ENCODE data around the gene CRMP1. TPM values are rescaled to one million over a fixed set of nuclear protein-coding genes. Genes with fewer than 3 reads are reported as not detected.

Gene CRMP1
- total RNA-seq, 1 donor from 2014 or later, result 15.4 TPM

DNA sequence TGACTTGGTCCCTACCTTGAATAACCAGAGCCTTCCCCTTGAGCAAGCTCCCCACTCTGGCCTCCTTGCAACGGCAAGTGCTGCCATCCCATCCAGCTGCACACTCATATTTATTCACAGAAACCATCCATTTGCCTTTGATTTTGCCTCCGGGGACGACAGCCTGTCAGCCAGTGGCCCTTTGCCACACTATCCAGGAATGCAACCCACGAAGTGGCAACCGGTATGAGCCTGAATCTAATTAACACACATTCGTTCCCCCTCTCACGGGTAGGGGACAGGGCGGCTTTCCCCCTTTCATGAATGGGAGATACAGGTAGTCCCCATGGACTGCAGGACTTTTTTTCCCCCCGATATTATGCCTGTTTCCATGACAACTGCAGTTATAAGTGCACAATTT lies 15.5 kb downstream of the CRMP1 start:
- H3K4me3 ChIP-seq (ENCODE audit: low read depth, low read length), result no peak overlapping the region
- TF ChIP-seq, protein P1, sequence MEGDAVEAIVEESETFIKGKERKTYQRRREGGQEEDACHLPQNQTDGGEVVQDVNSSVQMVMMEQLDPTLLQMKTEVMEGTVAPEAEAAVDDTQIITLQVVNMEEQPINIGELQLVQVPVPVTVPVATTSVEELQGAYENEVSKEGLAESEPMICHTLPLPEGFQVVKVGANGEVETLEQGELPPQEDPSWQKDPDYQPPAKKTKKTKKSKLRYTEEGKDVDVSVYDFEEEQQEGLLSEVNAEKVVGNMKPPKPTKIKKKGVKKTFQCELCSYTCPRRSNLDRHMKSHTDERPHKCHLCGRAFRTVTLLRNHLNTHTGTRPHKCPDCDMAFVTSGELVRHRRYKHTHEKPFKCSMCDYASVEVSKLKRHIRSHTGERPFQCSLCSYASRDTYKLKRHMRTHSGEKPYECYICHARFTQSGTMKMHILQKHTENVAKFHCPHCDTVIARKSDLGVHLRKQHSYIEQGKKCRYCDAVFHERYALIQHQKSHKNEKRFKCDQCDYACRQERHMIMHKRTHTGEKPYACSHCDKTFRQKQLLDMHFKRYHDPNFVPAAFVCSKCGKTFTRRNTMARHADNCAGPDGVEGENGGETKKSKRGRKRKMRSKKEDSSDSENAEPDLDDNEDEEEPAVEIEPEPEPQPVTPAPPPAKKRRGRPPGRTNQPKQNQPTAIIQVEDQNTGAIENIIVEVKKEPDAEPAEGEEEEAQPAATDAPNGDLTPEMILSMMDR (IDR thresholded peaks at IDR 0.05; ENCODE audit: insufficient read depth, low read length, poor library complexity, severe bottlenecking), result no peak
- no peak for DNase-seq (ENCODE audit: low read depth)
- H3K36me3 ChIP-seq (ENCODE audit: control insufficient read depth, insufficient read depth, low read length), result no peaks in the 10 kb centered on the region
- peaks cover 2% of the 10 kb centered on the region for H3K27me3 ChIP-seq (ENCODE audit: control insufficient read depth, insufficient read depth, low read length)

GRCh38 chr4:5874811-5875449 lies 18.0 kb downstream of the CRMP1 start:
- Histone ChIP-seq H3K27me3 (ENCODE audit: control insufficient read depth, insufficient read depth, low read length) (peaks cover 2% of the 10 kb centered on the region), H3K36me3 (ENCODE audit: control insufficient read depth, insufficient read depth, low read length) (no peaks in the 10 kb centered on the region), H3K4me3 (ENCODE audit: low read depth, low read length) (no peak overlapping the region)
- DNase-seq (ENCODE audit: low read depth), result no peak
- TF ChIP-seq, protein P1 (IDR thresholded peaks at IDR 0.05; ENCODE audit: insufficient read depth, low read length, poor library complexity, severe bottlenecking), result no peak

GRCh38 chr4:5870701-5871100 lies 22.2 kb downstream of the CRMP1 start:
- no peak for DNase-seq (ENCODE audit: low read depth)
- TF ChIP-seq, protein P1 (IDR thresholded peaks at IDR 0.05; ENCODE audit: insufficient read depth, low read length, poor library complexity, severe bottlenecking), result no peak
- H3K4me3 ChIP-seq (ENCODE audit: low read depth, low read length), result no peak overlapping the region
- no peaks in the 10 kb centered on the region for H3K36me3 ChIP-seq (ENCODE audit: control insufficient read depth, insufficient read depth, low read length)
- no peaks in the 10 kb centered on the region for H3K27me3 ChIP-seq (ENCODE audit: control insufficient read depth, insufficient read depth, low read length)

GRCh38 chr4:5869966-5870619 lies 22.8 kb downstream of the CRMP1 start:
- H3K36me3 ChIP-seq (ENCODE audit: control insufficient read depth, insufficient read depth, low read length), result no peaks in the 10 kb centered on the region
- no peaks in the 10 kb centered on the region for H3K27me3 ChIP-seq (ENCODE audit: control insufficient read depth, insufficient read depth, low read length)
- TF ChIP-seq, protein P1 (IDR thresholded peaks at IDR 0.05; ENCODE audit: insufficient read depth, low read length, poor library complexity, severe bottlenecking), result no peak
- H3K4me3 ChIP-seq (ENCODE audit: low read depth, low read length), result no peak overlapping the region
- DNase-seq (ENCODE audit: low read depth), result no peak

DNA sequence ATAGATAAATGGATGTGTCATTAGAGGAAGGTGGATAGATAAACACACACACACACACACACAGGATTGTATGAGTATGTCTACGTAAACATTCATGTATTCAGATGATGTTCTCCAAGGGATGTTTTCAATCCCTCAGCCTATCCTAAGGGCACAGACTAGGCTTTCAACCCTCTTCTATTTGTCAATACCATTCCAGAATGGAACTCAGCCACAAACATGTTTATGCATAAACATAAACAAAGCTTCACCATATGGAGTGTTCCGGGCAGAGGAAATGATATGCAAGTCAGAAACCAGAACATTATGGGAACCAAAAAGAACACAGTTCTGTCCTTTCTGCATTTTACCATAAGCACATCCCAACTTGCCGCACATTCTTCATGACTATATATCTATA lies 25.0 kb downstream of the CRMP1 start:
- H3K4me3 ChIP-seq (ENCODE audit: low read depth, low read length), result no peak overlapping the region
- TF ChIP-seq, protein P1 (IDR thresholded peaks at IDR 0.05; ENCODE audit: insufficient read depth, low read length, poor library complexity, severe bottlenecking), result no peak
- no peak for DNase-seq (ENCODE audit: low read depth)
- H3K36me3 ChIP-seq (ENCODE audit: control insufficient read depth, insufficient read depth, low read length), result no peaks in the 10 kb centered on the region
- no peaks in the 10 kb centered on the region for H3K27me3 ChIP-seq (ENCODE audit: control insufficient read depth, insufficient read depth, low read length)
